ENCODE measurements around the gene SPRN.
"Not testable (repeated sequence)": the region's sequence is repeated elsewhere in the genome, so short reads cannot be mapped to it uniquely, and the experiment has no call there.

Gene SPRN

DNA sequence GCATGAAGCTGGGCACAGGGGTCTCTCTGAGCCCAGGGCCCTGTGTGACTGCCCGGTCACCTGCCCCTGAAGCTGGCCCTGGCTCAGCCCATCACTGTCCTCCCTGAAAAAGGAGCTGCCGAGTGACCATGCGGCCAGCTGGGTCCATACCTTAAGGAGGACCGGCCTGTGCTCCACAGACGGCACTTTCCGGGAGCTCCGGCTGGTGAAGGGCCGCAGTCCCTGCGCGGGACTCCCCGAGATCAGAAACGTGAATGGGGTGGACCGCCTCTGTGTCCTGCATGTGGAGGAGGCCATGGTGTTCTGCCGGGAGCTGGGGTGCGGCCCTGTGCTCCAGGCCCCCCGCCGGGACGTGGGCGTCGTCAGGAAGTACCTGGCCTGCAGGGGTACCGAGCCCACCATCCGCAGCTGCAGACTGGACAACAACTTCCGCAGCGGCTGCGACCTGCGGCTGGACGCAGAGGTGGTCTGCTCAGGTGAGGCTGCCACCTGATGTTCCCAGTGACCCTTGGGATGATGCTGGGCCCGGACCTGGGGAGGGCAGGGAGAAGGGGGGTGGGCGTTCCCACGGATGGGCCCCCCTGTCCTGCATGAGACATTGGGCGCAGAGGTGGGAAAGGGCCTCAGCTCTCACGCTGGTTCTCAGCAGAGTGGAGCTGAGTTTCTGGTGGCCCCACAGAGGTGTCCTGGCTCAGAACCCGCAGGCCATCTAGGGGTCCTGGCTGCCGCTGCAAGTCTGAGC lies 32.8 kb upstream of the SPRN start:
- in situ Hi-C loops (cut with MboI; ENCODE audit: low sequenced_read_pairs): no loop called here

DNA sequence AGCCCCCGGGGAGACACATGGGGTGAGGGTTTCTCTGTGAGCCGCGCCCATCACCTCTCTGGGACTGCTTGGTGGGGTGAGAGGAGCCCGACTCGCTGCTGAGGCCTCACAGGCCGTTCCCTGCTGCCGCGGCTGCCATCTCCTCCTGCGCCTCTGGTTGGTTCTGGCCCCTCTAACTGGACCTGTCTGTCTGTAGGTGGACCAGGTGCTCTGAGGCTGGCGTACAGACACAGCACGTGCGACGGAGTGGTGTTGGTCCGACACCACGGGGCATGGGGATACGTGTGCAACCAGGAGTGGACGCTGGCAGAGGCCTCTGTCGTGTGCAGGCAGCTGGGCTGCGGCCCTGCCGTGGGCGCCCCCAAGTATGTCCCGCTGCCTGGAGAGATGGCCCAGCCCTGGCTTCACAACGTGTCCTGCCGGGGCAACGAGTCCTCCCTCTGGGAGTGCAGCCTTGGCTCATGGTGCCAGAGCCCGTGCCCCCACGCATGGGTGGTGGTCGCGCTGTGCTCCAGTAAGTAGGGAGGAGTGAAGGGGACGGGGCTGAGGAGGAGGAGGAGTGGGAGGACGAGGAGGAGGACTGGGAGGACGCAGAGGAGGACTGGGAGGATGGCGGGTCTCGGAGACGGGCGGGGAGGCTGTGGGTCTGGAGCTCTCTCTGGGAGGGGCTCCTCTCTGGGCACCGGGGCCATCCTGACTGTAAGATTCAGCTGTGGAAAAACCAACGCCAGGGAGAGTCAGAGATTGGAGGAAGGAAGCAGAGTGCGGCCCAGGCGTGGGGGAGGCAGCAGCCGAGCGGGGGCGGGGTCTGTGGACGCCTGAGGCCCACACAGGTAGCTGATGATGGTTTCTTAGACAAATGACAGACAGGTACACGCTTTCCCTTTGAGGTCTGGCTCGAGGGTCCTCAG lies 31.9 kb upstream of the SPRN start:
- in situ Hi-C loops (cut with MboI; ENCODE audit: low sequenced_read_pairs): no loop called here

DNA sequence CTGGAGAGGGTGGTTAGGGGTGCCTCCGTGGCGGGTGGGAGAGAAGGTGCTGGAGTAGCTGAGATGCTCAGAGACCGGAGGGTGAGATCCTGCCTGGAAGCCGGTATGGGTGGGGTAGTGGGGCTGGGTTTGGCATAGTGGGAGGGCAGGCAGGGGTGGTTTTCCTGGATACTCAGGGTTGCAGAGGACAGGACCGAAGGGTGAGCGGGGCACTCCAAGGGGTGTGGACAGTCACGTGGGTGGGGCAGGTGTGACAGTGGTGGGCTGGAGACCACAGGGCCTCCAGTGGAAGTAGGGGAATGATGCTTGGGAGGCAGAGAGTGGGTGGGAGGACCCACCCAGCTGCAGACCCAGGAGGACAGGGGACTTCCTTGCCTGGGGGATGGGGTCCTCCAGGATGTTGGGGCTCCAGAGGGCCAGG lies 31.2 kb upstream of the SPRN start:
- in situ Hi-C loops (cut with MboI; ENCODE audit: low sequenced_read_pairs): no loop called here

DNA sequence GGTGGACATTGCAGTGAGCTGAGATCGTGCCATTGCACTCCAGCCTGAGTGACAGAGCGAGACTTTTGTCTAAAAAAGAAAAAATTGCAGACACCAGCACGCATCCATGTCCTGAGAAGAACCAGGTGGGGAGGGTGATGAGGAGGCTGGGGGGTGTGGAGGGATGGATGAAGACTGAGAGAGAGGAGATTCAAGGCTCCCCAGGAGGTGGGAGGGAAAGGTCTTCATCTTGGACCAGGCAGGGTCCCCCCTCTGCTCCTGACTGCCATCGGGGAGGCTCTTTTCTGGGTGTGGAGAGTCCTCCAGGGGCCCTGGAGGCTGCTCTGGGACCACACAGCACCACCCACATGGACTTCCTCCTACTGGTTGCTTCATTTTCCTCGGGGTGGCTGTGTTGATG lies 30.8 kb upstream of the SPRN start:
- in situ Hi-C loops (cut with MboI; ENCODE audit: low sequenced_read_pairs): no loop called here

DNA sequence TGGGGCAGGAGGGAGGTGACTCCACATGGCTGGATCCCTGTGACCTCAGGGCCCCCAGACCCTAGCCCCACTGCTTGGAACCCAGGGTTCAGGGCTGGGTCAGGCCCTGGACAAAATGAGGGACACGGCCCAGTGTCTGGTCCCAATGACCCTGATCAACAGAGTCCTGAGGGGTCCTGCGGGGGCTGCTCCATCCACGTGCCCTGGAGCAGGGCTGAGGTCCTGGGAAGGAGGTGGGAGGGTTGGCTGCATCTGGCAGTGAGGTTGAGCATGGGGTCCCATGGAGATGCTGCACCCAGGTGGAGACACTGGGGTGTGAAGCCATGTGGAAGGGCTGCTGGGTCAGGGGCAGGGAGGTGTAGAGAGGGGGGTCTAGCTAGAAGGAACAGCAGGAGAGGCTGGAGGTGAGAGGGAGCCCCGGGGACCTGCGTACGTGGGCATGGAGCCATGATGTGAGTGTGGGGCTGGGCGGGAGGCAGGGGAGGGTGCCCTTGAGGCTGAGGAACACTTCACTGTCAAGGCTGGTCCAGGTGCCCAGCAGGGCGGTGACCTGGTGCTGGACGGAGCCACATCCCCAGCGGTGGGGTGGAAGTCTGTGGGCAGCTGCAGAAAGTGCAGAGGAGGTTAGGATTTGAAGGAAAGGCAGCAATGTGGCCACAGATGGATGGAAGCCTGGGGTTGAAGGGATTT lies 29.9 kb upstream of the SPRN start:
- in situ Hi-C loops (cut with MboI; ENCODE audit: low sequenced_read_pairs): no loop called here

DNA sequence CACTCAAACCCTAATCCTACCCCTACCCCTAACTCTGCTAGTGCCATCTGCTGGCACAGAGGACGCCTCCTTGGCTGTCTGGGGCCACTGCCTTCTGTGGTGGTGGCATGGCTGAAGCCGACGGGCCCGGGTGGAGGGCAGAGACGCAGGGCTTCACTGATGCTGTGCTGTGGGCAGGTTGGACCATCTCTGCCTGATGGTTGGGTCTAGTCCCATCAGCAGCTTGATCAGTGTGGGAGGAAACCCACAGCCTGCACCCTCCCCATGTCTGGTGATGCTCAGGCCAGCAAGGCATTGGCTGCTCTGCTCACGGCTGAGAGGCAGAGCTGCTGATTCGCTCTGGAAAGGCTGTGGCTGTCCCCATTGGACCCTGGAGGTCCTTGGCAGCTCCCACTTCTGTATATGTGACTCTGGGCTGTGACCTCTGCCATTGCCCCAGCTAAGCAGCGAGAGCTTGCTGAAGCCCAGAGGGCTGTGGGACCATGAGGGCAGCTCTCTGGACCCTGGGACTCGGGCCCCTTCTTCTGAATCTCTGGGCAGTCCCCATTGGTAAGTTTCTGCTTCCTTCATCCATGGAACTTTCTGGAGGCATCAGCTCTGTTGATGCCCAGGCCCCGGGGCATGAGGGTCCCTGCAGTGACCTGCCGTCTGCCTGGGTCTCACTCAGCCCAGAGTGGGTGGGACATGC lies 29.2 kb upstream of the SPRN start, which contains the start of gene SCART1:
Gene SCART1, plus strand, starts transcription at position 430 of the 688 bp plus-strand sequence. Its CDS starts 53 bp downstream, at position 483.
- in situ Hi-C loops (cut with MboI; ENCODE audit: low sequenced_read_pairs): no loop called here

DNA sequence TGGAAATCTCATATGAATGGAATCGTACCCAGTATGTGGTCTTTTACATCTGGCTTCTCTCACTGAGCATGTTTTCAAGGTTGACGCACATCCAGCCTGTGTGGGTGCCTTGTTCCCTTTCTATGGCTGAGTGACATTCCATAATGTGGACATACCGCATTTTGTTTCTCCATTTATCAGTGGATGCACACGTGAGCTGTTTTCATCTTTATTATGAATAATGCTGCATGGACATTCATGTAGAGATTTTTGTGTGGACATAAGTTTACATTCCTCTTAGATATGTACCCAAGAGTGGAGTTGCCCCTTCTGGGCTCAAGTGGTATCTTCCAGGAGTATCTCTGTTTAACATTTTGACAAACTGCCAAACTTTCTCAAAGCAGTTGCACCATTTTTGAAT lies 28.0 kb upstream of the SPRN start:
- in situ Hi-C loops (cut with MboI; ENCODE audit: low sequenced_read_pairs): no loop called here

DNA sequence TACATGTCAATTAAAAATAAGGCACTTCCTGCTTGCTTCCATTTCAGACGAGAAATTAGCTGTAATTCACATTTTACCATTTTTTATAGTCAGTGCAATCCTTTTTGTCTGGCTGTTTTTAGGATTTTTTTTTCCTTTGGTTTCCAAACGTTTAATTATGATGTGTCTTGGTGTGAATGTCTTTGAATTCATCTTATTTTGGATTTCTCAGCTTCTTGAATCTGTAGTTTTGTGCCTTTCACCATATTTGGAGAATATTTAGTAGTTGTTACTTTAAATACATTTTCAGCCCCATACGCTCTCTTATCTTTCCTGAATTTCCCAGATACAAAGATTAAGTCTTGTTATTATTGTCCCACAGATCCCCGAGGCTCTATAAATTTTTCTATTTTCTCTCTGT lies 26.9 kb upstream of the SPRN start:
- in situ Hi-C loops (cut with MboI; ENCODE audit: low sequenced_read_pairs): no loop called here

DNA sequence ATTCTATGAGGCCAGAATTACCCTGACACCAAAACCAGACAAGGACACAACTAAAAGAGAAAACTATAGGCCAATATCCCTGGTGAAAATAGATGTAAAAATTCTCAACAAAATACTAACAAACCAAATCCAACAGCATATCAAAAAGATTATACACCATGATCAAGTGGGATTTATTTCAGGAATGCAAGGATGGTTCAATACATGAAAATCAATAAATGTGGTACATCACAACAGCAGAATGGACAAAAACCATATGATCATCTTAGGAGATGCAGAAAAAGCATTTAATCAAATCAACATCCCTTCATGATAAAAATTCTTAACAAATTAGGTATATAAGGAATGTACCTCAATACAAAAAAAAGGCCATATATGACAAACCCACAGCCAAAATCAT lies 23.7 kb upstream of the SPRN start:
- in situ Hi-C loops (cut with MboI; ENCODE audit: low sequenced_read_pairs): no loop called here

DNA sequence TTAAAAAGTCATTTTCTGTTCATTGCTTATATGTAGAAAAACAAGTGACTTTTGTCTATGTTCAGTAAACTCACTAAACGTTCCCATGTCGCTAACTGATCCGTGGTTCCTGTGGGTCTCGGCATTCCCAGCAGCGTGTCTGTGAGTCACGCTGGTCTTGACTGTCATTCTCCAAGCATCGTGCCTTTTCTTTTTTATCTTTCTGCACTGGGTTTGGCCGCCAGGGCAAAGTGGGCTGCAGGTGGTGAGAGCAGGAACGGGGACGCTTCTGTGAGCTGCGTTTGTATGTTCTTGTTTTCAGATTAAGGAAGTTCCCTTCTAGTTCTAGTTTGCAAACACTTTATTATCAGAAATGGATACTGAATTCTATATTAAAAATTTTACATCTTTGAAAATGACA lies 22.6 kb upstream of the SPRN start:
- in situ Hi-C loops (cut with MboI; ENCODE audit: low sequenced_read_pairs): no loop called here

DNA sequence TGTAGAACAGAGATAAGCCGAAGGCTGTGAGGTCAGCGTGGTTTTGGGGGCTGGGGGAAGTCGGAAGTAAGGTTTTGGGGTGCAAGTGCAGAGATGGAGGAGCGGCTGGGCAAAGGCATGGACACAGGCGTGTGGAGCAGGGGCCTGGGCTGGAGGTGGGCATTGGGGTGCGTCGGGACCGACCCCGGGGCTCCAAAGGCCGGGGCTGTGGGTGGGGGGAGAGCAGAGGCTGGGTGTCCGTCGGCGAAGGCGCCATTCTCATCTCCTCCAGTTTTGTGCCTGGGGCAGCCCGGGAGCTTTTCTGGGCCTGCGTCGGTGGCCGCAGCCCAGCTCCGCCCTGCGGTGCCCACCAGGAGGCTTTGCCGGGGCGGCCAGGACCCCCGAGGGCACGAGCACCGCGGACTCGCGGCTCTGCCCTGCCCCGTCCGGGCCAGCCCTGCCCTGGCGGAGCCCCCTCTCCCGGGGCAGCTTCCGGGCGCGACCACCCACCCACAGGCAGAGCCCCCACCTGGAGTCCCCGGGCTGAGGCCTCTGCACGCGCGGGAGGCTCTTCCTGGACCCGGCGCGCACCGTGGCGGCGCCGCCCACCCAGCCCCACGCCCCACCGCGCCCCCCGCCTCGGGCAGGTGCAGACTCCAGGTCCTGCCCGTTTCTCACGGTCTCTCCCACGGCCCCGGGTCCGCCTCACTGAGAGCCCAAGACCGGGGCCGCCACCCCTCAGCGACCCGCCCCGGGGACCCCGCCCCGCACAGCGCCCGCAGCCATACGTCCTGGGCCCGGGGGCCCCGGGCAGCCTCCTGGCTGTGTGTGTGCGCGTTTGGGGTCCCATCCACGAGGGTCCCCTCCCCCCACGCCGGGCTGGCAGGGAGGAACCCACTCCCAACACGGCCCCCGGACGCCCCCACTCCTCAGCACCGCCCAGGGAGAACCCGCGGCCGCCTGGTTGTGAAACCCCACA lies 21.6 kb upstream of the SPRN start:
- in situ Hi-C loops (cut with MboI; ENCODE audit: low sequenced_read_pairs): no loop called here

DNA sequence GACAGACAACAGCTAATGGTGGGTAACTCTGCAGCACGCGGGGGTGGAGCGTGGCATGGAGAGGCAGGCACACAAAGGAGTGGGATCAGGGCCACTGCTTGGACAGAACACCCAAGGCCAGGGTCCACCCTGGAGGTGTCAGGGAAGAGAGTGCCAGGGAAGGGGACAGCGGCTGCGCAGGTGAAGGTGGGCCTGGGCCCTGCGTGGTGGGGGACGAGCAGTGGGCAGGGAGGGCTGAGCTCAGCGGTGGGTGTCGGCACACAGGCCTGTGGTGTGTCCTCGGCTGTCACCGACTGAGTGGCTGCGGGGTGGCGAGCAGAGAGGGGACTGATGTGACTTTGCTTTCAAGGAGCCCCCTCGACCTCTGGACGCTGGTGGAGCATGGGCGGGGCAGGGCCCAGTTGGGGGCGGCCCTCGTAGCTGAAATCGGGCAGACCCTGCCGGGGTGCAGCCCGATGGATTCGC lies 20.9 kb upstream of the SPRN start:
- in situ Hi-C loops (cut with MboI; ENCODE audit: low sequenced_read_pairs): no loop called here

DNA sequence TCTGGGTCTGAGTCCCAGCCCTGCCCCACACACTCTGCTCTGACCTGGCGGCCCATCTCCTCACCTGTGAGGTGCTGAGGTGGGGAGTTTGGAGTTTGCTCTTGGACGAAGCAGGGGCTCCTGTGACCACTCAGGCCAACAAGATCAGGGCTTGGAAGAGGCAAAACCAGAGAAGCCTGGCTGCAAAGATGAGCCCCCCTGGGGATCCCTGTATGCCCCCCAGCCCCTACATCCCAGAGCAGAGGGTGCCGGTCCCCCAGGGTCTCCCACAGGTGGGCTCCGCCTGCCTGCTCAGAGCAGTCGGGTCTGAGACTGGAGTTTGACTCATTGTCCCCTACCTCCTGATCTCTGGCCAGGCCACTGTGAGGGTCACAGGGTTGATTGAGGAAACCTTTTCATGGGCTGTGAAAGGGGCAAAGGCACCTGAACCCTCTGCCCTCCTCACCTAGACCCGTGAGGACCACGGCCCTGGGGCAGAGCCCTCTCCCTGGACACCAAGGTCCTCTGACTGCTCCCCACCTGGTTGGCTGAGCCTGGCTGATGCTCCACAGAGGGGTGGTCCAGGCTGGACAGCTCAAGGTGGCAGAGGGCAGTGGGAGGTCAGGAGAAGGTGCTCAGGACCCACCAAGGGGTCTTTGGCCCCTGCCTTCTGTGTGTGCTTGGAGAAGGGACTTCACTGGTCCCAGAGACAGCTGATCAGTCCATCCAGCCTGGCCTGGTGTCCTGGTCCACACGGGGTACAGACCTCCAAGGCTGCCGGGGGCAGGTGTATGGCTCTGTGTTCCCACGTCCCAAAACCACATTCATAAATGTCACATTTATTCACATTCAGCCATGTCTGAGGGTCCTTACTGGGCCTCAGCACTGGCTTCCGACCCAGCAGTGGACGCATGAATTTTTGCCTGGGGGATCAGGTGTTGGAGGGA lies 20.2 kb upstream of the SPRN start:
- in situ Hi-C loops (cut with MboI; ENCODE audit: low sequenced_read_pairs): no loop called here

DNA sequence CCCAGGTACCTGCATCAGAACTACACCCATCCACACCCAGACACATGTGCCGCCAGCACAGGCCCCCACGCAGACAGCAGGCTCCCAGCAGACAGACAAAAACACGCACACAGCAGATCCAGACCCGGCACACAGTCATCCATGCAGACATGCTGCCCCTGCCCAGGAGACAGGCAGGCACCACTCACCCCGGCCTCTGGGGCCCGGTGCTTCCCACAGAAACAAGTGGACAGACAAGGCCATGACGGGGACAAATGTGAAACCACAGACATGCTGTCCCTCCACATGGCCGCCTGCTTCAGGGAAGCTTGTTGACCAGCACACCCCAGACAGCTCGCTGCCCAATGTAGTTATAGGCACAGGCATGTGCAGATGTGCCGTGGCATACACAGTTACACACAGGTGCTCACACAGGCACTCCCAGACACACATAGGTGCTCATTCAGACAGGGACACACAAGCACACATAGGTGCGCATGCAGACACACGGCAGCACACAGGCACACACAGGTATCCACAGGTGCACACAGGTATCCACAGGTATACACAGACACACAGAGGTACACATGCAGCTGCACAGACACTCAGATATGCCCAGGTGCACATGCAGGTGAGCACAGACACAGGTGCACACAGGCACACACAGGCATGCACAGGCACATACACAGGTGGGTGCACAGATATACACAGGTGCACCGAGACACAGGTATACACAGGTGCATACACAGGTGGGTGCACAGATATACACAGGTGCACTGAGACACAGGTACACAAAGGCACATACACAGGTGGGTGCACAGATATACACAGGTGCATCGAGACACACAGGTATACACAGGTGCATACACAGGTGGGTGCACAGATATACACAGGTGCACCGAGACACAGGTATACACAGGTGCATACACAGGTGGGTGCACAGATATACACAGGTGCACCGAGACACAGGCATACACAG lies 18.8 kb upstream of the SPRN start:
- in situ Hi-C loops (cut with MboI; ENCODE audit: low sequenced_read_pairs): no loop called here

DNA sequence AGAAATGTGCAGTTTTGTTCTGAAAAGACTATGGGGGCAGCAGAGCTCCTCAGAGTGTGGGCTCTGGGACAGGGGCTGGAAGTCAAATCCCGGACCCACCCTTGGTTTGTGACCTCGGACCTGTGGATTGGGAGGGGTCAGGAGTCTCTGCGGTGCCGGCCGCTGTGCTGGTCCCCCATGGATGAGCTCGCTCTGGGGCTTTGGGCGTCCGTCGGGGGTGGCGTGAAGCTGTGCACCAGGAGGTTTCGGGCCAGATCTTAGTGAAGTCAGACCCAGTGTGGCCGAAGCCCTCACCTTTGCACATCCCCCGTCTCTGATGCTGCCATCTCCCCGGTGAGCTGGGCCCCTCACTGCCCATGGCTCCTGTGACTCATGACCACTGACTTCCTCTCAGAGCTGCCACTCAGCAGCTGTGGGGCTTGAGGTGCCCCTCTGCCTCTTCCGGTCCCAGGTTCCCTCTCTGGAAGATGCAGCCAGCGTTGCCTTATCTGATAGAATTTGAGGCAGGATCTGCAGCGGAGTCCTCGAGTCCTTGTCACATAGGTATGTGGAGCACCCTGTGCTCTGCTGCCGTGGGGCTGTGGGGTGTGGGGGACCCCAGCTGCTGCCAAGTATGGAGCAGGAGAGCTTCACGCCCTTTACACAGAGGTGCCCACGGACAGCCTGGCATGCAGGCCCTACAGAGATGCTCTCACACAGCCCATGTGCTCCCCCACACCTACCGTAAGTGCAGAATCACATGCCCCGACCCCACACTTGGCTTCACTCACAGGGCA lies 18.0 kb upstream of the SPRN start:
- in situ Hi-C loops (cut with MboI; ENCODE audit: low sequenced_read_pairs): no loop called here

DNA sequence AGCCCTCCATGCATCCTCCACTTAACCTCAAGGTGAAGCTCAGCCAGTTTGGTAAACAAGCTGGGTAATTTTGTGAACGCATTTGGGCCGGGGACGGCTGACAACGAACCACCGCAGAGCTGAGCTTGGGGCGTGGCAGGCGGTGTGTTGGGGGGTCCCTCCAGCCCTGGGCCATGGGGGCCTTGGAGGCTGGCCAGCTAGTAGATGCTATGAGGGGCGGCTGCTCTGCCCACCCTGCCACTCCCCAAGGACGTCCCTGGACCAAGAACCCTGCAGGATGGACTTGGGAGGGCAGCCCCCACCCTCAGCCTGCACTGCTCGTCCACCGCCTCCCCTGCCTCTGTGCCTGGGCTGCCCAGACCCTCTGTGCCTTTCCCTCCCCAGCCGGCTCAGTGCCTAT lies 17.4 kb upstream of the SPRN start:
- in situ Hi-C loops (cut with MboI; ENCODE audit: low sequenced_read_pairs): no loop called here

DNA sequence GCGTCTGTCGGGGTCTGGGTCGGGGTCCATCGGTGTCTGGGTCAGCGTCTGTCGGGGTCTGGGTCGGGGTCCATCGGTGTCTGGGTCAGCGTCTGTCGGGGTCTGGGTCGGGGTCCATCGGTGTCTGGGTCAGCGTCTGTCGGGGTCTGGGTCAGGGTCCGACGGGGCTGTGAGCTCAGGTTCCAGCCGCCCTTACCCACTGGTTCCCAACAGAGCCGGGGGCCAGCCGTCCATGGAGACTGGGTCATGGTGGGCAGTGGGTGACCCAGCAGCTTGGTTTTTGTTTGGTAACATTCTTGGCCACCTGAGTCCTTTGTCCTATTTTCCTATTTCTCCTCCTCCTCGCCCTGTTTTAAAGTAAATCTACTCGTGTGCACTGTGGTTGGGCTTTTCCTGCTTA lies 16.9 kb upstream of the SPRN start:
- in situ Hi-C loops (cut with MboI; ENCODE audit: low sequenced_read_pairs): not testable (repeated sequence)

All from HL-60/S4 treated with retinoic acid at 250 ng/mL for 4 days and 3 days (cell line).